H1 (cell line): ENCODE results near the gene NEDD4. TPM values are rescaled to one million over a fixed set of nuclear protein-coding genes. Genes with fewer than 3 reads are reported as not detected.

Experiments used
- CTCF ChIA-PET: fragments of 300-600 bp; sonication (Branson Sonifier 250); formaldehyde crosslinking; loops from one replicate; lab custom pipeline; 2021; ENCODE audit not compliant: partially characterized antibody; lab: Charles Lee
- POLR2A ChIA-PET: fragments of 300-600 bp; sonication (Branson Sonifier 250); formaldehyde crosslinking; loops from one replicate; lab custom pipeline; 2021; ENCODE audit warnings: inconsistent platforms; ENCODE audit not compliant: partially characterized antibody; lab: Charles Lee
- DNase-seq, 2 experiments: peaks; one replicate each; pipeline versions ENCODE4 v3.0.0 to v3.0.0-alpha.2; 2010 to 2022; ENCODE audit warnings: low spot score in 2 of 2, low read depth in 1 of 2, mixed read lengths in 1 of 2
- FAIRE-seq: peaks from 2 replicates; lab custom pipeline; 2011; peaks lifted over from hg19 to GRCh38; lab: Jason Lieb, UNC
- H2AFZ ChIP-seq: 2 replicates; pipeline ENCODE4 v1.8.1; 2012; ENCODE audit warnings: low read length, inconsistent platforms
- H2AK5ac ChIP-seq: 2 replicates; pipeline ENCODE4 v1.6.1; 2013; ENCODE audit warnings: low read depth, low read length
- H2BK120ac ChIP-seq: replicated peaks from 2 replicates; pipeline ENCODE3; 2013; ENCODE audit warnings: low read depth, low read length, inconsistent platforms
- H2BK12ac ChIP-seq: 2 replicates; pipeline ENCODE4 v1.6.1; 2013; ENCODE audit warnings: low read depth, low read length
- H2BK15ac ChIP-seq: 2 replicates; pipeline ENCODE4 v1.6.1; 2013; ENCODE audit warnings: low read length
- H2BK20ac ChIP-seq: 2 replicates; pipeline ENCODE4 v1.6.1; 2013; ENCODE audit warnings: low read length
- H2BK5ac ChIP-seq: 2 replicates; pipeline ENCODE4 v1.6.1; 2013; ENCODE audit warnings: low read depth, low read length
- H3K14ac ChIP-seq: 2 replicates; pipeline ENCODE4 v1.6.1; 2013; ENCODE audit warnings: inconsistent platforms; ENCODE audit not compliant: insufficient read length
- H3K18ac ChIP-seq: 2 replicates; pipeline ENCODE4 v1.6.1; 2013; ENCODE audit warnings: low read length; ENCODE audit errors: extremely low read depth
- H3K23ac ChIP-seq: 2 replicates; pipeline ENCODE4 v1.6.1; 2013; ENCODE audit warnings: inconsistent platforms; ENCODE audit not compliant: insufficient read length
- H3K23me2 ChIP-seq: 2 replicates; pipeline ENCODE4 v1.6.1; 2013; ENCODE audit warnings: low read depth, low read length
- H3K27ac ChIP-seq: 2 replicates; pipeline ENCODE4 v1.6.1; 2011; ENCODE audit warnings: low read depth, low read length, inconsistent platforms
- H3K27me3 ChIP-seq, 4 experiments: replicated peaks in 1 of 4; 1 replicate in 1 of 4; 2 replicates in 3 of 4; pipeline versions ENCODE4 v1.6.1 to v1.8.1; 2011 to 2013; ENCODE audit warnings: low read length in 3 of 4, mild to moderate bottlenecking in 3 of 4, inconsistent platforms in 2 of 4, mixed read lengths in 2 of 4, moderate library complexity in 1 of 4; ENCODE audit not compliant: control insufficient read depth in 3 of 4, insufficient read depth in 3 of 4; ENCODE audit errors: extremely low read depth in 1 of 4
- H3K36me3 ChIP-seq, 4 experiments: 2 replicates each; pipeline versions ENCODE4 v1.6.1 to v1.8.1; 2011 to 2013; ENCODE audit warnings: mild to moderate bottlenecking in 4 of 4, low read length in 3 of 4, moderate library complexity in 2 of 4, control low read depth in 1 of 4, inconsistent platforms in 1 of 4; ENCODE audit not compliant: insufficient read depth in 4 of 4, control insufficient read depth in 2 of 4
- H3K4ac ChIP-seq: replicated peaks from 2 replicates; pipeline ENCODE3; 2013; ENCODE audit warnings: low read length, low read depth, mixed read lengths, inconsistent platforms; ENCODE audit not compliant: insufficient read length
- H3K4me1 ChIP-seq, 4 experiments: replicated peaks in 1 of 4; 1 replicate in 1 of 4; 2 replicates in 3 of 4; pipeline versions ENCODE4 v1.6.1 to v1.8.1; 2011 to 2013; ENCODE audit warnings: low read length in 3 of 4, inconsistent platforms in 2 of 4, mixed read lengths in 1 of 4; ENCODE audit not compliant: insufficient read depth in 4 of 4, control insufficient read depth in 3 of 4
- H3K4me2 ChIP-seq, 2 experiments: 2 replicates each; pipeline versions ENCODE4 v1.6.1 to v1.8.1; 2011 to 2013; ENCODE audit warnings: low read depth in 2 of 2, low read length in 2 of 2, control low read depth in 1 of 2, inconsistent platforms in 1 of 2, mild to moderate bottlenecking in 1 of 2; ENCODE audit not compliant: insufficient read depth in 1 of 2
- H3K4me3 ChIP-seq, 4 experiments: fragments of 200-600, 300-600 bp in 1 of 4; sonication (generic), shearing (Covaris generic), sonication (Bioruptor Twin) in 1 of 4; 2 replicates each; pipeline versions ENCODE4 v1.5.1 to v1.8.1; 2011 to 2016; ENCODE audit warnings: low read length in 4 of 4, low read depth in 3 of 4, control low read depth in 2 of 4, inconsistent platforms in 2 of 4, mild to moderate bottlenecking in 2 of 4, mixed read lengths in 1 of 4, moderate library complexity in 1 of 4; ENCODE audit not compliant: insufficient read depth in 2 of 4; ENCODE audit errors: extremely low read depth in 1 of 4
- H3K56ac ChIP-seq: replicated peaks from 2 replicates; pipeline ENCODE3; 2013; ENCODE audit warnings: low read depth, mild to moderate bottlenecking, mixed read lengths, low read length, inconsistent platforms; ENCODE audit not compliant: insufficient read length
- H3K79me1 ChIP-seq: 2 replicates; pipeline ENCODE4 v1.6.1; 2013; ENCODE audit warnings: low read depth, low read length, control low read depth
- H3K79me2 ChIP-seq, 2 experiments: 2 replicates each; pipeline versions ENCODE4 v1.6.1 to v1.8.1; 2012 to 2013; ENCODE audit warnings: low read length in 2 of 2, mild to moderate bottlenecking in 2 of 2, inconsistent platforms in 1 of 2; ENCODE audit not compliant: insufficient read depth in 2 of 2, control insufficient read depth in 1 of 2
- H3K9ac ChIP-seq, 4 experiments: replicated peaks in 1 of 4; 1 replicate in 1 of 4; 2 replicates in 3 of 4; pipeline versions ENCODE4 v1.6.1 to v1.8.1; 2011 to 2013; ENCODE audit warnings: low read depth in 3 of 4, low read length in 3 of 4, control low read depth in 2 of 4, mild to moderate bottlenecking in 2 of 4, moderate library complexity in 2 of 4, inconsistent platforms in 1 of 4; ENCODE audit errors: extremely low read depth in 1 of 4
- H3K9me3 ChIP-seq, 2 experiments: 2 replicates each; pipeline versions ENCODE4 v1.6.1 to v1.8.1; 2012 to 2013; ENCODE audit warnings: mild to moderate bottlenecking in 2 of 2, moderate library complexity in 2 of 2, control low read depth in 1 of 2, inconsistent platforms in 1 of 2, low read depth in 1 of 2, low read length in 1 of 2, mixed read lengths in 1 of 2; ENCODE audit not compliant: insufficient read depth in 2 of 2
- H4K20me1 ChIP-seq, 2 experiments: replicated peaks in 1 of 2; 2 replicates each; pipeline versions ENCODE3 to v1.8.1; 2011 to 2013; ENCODE audit warnings: inconsistent platforms in 2 of 2, low read length in 2 of 2, mild to moderate bottlenecking in 1 of 2; ENCODE audit not compliant: insufficient read depth in 2 of 2, control insufficient read depth in 1 of 2
- H4K5ac ChIP-seq: 2 replicates; pipeline ENCODE4 v1.6.1; 2013; ENCODE audit warnings: low read length, low read depth, mixed read lengths, inconsistent platforms; ENCODE audit not compliant: insufficient read length
- H4K8ac ChIP-seq: 2 replicates; pipeline ENCODE4 v1.8.0; 2013; ENCODE audit warnings: mild to moderate bottlenecking, moderate library complexity, low read length, inconsistent platforms; ENCODE audit not compliant: insufficient read depth; ENCODE audit errors: extremely low read depth
- H4K91ac ChIP-seq: replicated peaks from 2 replicates; pipeline ENCODE3; 2013; ENCODE audit warnings: low read length, mixed read lengths, inconsistent platforms; ENCODE audit not compliant: insufficient read length
- ATF3 ChIP-seq: IDR thresholded peaks from 2 replicates; pipeline ENCODE4 v1.6.1; 2011; ENCODE audit warnings: low read depth, mild to moderate bottlenecking, low read length; ENCODE audit not compliant: insufficient read depth
- BCL11A ChIP-seq, 2 experiments: IDR thresholded peaks; one replicate each; pipeline ENCODE4 v1.6.1; 2011; ENCODE audit warnings: low read depth in 2 of 2, low read length in 2 of 2, mild to moderate bottlenecking in 2 of 2
- CHD2 ChIP-seq: IDR thresholded peaks from 2 replicates; pipeline ENCODE4 v1.6.1; 2012; ENCODE audit warnings: low read length, improper control_type of control experiment
- NRF1 ChIP-seq: IDR thresholded peaks from 2 replicates; pipeline ENCODE4 v1.6.1; 2011; ENCODE audit warnings: mild to moderate bottlenecking, low read depth, low read length, improper control_type of control experiment
- SAP30 ChIP-seq: fragments of 300-600 bp; sonication (generic); IDR thresholded peaks from 2 replicates; pipeline ENCODE4 v1.7.1; 2012; ENCODE audit warnings: low read length, moderate library complexity, mild to moderate bottlenecking, inconsistent platforms; ENCODE audit not compliant: insufficient read depth, insufficient replicate concordance
- WGBS, 2 experiments: shearing (Covaris generic) in 1 of 2; methylation state at CpG; one replicate each; pipeline versions ENCODE4 v1.1.6 to v1.1.7; 2013 to 2015; ENCODE audit warnings: low lambda C conversion rate in 2 of 2, mixed read lengths in 2 of 2, inconsistent platforms in 1 of 2, low coverage in 1 of 2, missing lambda C conversion rate in 1 of 2; ENCODE audit not compliant: insufficient replicate concordance in 2 of 2, insufficient coverage in 1 of 2, insufficient read length in 1 of 2; ENCODE audit errors: extremely low coverage in 1 of 2, missing lambda C conversion rate in 1 of 2; 5-methylcytosine and 5-hydroxymethylcytosine counted together
- polyA plus RNA-seq, 7 experiments: library from polyadenylated mRNA; depleted of rRNA in 3 of 7; stranded (reverse) in 5 of 7; unstranded in 2 of 7; fragments of >200 nt in 5 of 7; fragments of 200-250 nt in 2 of 7; gene quantifications; 1 replicate in 5 of 7; 2 replicates in 1 of 7; 4 replicates in 1 of 7; pipeline versions ENCODE4 v1.2.1 to v1.2.3, GENCODE V29; 2011 to 2013; ENCODE audit warnings: missing spikeins in 2 of 7, mixed read lengths in 2 of 7
- total RNA-seq: library from RNA; stranded (reverse); fragmentation: NEBNext Ultra II Directional; extraction: Animal tissue kit (Norgen Biotek cat#: 25700); gene quantifications from 2 replicates; pipeline ENCODE4 v1.2.1, GENCODE V29; 2021

NEDD4 gene
- total and polyA plus RNA-seq, 2 of the 8 experiments (the other 6 are each of a cell fraction or from before 2014, with no cell fraction given): 0.95 to 3.9 TPM

- Histone ChIP-seq H3K36me3 (no peaks in the 10 kb centered on the region), H3K14ac (no peak overlapping the region), H2BK120ac (no peak overlapping the region), H2BK5ac (no peak overlapping the region), H2AFZ (no peak overlapping the region), H3K4ac (no peak overlapping the region), H3K23ac (no peak overlapping the region), H3K18ac (no peak overlapping the region), H3K79me2 (no peaks in the 10 kb centered on the region), H3K4me2 (no peak overlapping the region), H3K23me2 (no peaks in the 10 kb centered on the region), H2BK15ac (no peak overlapping the region), H3K9ac (no peak overlapping the region), H2AK5ac (no peak overlapping the region), H4K91ac (no peak overlapping the region), H3K79me1 (no peaks in the 10 kb centered on the region), H2BK12ac (no peak overlapping the region), H3K4me1 (no peaks in the 10 kb centered on the region), H3K9me3 (no peaks in the 10 kb centered on the region), H3K27me3 (peaks cover 0 to 3% (median 0%) of the 10 kb centered on the region in 4 experiments; a peak in 2 of 7 replicates), H3K4me3 (no peak overlapping the region), H4K8ac (no peak overlapping the region), H3K56ac (no peak overlapping the region), H4K20me1 (no peaks in the 10 kb centered on the region), H3K27ac (no peak overlapping the region), H2BK20ac (no peak overlapping the region), H4K5ac (no peak overlapping the region)
- FAIRE-seq: no peak
- no peak for DNase-seq
- WGBS, 2 experiments: 100% methylated on average over 1 of the region's 1 CpG; no CpG with 5 or more reads in 1 of the 2 experiments
- CTCF ChIA-PET: interaction anchor here (1.7 to 2.3 kb wide), 2 partner anchors 19 to 54 kb away, joined by 3 to 5 read pairs; no protein-coding TSS in a partner anchor
- TF ChIP-seq ATF3: no peak
- TF ChIP-seq CHD2: no peak
- no peak for TF ChIP-seq BCL11A (IDR thresholded peaks at IDR 0.05; ENCODE audit: low read depth in 2 of 2, low read length in 2 of 2)
- TF ChIP-seq SAP30: no peak
- no peak for TF ChIP-seq NRF1
- POLR2A ChIA-PET: interaction anchor here (1.2 kb wide), 1 partner anchor 14 kb away, joined by 3 read pairs; no protein-coding TSS in a partner anchor
These were observed 6.2 kb upstream of the NEDD4 start for GRCh38 chr15:55999658-56000057.
